Fibroblast of the aortic adventitia (primary cell): ENCODE results near the gene SIRT1. TPM values are rescaled to one million over a fixed set of nuclear protein-coding genes. Genes with fewer than 3 reads are reported as not detected.

Experiments
- DNase-seq: peaks from one replicate; pipeline ENCODE4 v3.0.0-alpha.2; 2010; ENCODE audit warnings: low read depth
- H3K4me3 ChIP-seq: 2 replicates; pipeline ENCODE4 v1.5.1; 2011; ENCODE audit warnings: low read depth, mild to moderate bottlenecking, control low read depth, low read length, moderate library complexity
- CTCF ChIP-seq: IDR thresholded peaks from 2 replicates; pipeline ENCODE4 v1.5.1; 2011; ENCODE audit warnings: mild to moderate bottlenecking, low read length, control low read depth, inconsistent platforms; ENCODE audit not compliant: insufficient read depth
- total RNA-seq: library from RNA; depleted of rRNA; stranded (reverse); fragments of >200 nt; gene quantifications from 2 replicates; pipeline ENCODE4 v1.2.3, GENCODE V29; 2012; ENCODE audit warnings: low replicate concordance

The SIRT1 gene
- total RNA-seq, 1 donor = 19.4 TPM

- H3K4me3 ChIP-seq = no peak overlapping the region
- no peak for DNase-seq
- TF ChIP-seq CTCF = no peak
These were observed 42.7 kb upstream of the SIRT1 start for GRCh38 chr10:67841737-67842136.

- no peak for DNase-seq
- no peak for TF ChIP-seq CTCF
- H3K4me3 ChIP-seq = no peak overlapping the region
These were observed 41.2 kb upstream of the SIRT1 start for GRCh38 chr10:67843284-67843683.

- H3K4me3 ChIP-seq = peak overlapping the region; percentile 86
These were observed 35.0 kb upstream of the SIRT1 start for GRCh38 chr10:67849331-67850011.

GRCh38 chr10:67851186-67851585 lies 33.3 kb upstream of the SIRT1 start:
- no peak for DNase-seq
- H3K4me3 ChIP-seq = no peak overlapping the region
- no peak for TF ChIP-seq CTCF

More at GRCh38 chr10:67849331-67850011, 35.0 kb upstream of the SIRT1 start:
- TF ChIP-seq CTCF = peak; percentile 10
- peak; percentile 96 for DNase-seq

- DNase-seq = no peak
- H3K4me3 ChIP-seq = no peak overlapping the region
- no peak for TF ChIP-seq CTCF
These were observed 31.7 kb upstream of the SIRT1 start for GRCh38 chr10:67852761-67853160.

- DNase-seq = no peak
- TF ChIP-seq CTCF = no peak
- no peak overlapping the region for H3K4me3 ChIP-seq
These were observed 30.9 kb upstream of the SIRT1 start for GRCh38 chr10:67853512-67853911.

GRCh38 chr10:67858971-67859370 lies 25.5 kb upstream of the SIRT1 start:
- no peak for DNase-seq
- H3K4me3 ChIP-seq = no peak overlapping the region

More at GRCh38 chr10:67858971-67859370, 25.5 kb upstream of the SIRT1 start:
- no peak for TF ChIP-seq CTCF
